SU-DHL-6 (cell line): ENCODE measurements around the gene PKD1.

Source experiments
- CTCF ChIP-seq: fragments of 200-600 bp; sonication (generic); IDR thresholded peaks from one replicate; pipeline ENCODE4 v1.5.1; 2017; ENCODE audit warnings: antibody characterized with exemption, mild to moderate bottlenecking, low read length, moderate library complexity; ENCODE audit not compliant: insufficient read depth, poor library complexity, severe bottlenecking
- EZH2phosphoT487 ChIP-seq: fragments of 200-600 bp; sonication (generic), shearing (Covaris generic); conservative IDR thresholded peaks from 2 replicates; pipeline ENCODE4 v1.6.1; 2018; ENCODE audit warnings: mild to moderate bottlenecking, antibody characterized with exemption, low read length, moderate library complexity, mixed read lengths

DNA sequence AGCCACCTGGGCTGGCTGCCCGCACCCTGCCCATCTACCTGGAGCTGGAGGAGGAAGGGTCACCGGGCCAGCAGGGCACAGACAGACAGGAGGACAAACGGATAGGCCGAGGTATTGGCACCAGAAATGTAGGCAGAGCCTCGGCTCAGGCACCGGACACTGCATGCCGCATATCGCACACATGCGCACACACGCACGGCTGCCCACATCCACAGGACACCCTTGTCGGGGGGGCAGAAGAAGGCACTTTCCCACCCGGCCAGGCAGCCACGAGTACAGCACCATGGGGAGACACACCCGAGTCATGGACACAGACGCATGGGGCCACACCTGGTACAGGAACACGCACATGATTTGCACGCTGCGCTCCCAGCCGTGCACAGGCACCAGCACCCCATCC is 46.3 kb upstream of the PKD1 start:
- TF ChIP-seq CTCF: no peak
- TF ChIP-seq EZH2phosphoT487: no peak
